B cell (primary cell): ENCODE measurements around the gene CCDC43. TPM values are rescaled to one million over a fixed set of nuclear protein-coding genes. Genes with fewer than 3 reads are reported as not detected.
A peak's percentile ranks its signal among the peaks of the same experiment; 100 is the strongest.

Experiments
- ATAC-seq: fragments of 200-7000 bp; cut with Tn5 transposase; one replicate; pipeline ENCODE4 v1.10.0; 2021; ENCODE audit warnings: low read depth, mild to moderate bottlenecking, moderate number of reproducible peaks, moderate library complexity
- CTCF ChIA-PET: fragments of 350-600 bp; sonication (Branson Sonifier 250); formaldehyde crosslinking; loops from one replicate; lab custom pipeline; 2021; ENCODE audit warnings: antibody characterized with exemption, inconsistent platforms; lab: Charles Lee
- POLR2A ChIA-PET: fragments of 350-600 bp; sonication (Branson Sonifier 250); formaldehyde crosslinking; loops from one replicate; lab custom pipeline; 2021; ENCODE audit warnings: antibody characterized with exemption; lab: Charles Lee
- DNase-seq: peaks from one replicate; pipeline ENCODE4 v3.0.0; 2013
- H2AFZ ChIP-seq: 2 replicates; pipeline ENCODE4 v1.6.1; 2012; ENCODE audit warnings: mild to moderate bottlenecking, low read depth, low read length; ENCODE audit not compliant: insufficient read depth, poor library complexity, severe bottlenecking
- H3K27ac ChIP-seq, 2 donors: 1 replicate in 1 of 2; 2 replicates in 1 of 2; pipeline ENCODE4 v1.5.1; 2012 to 2013; ENCODE audit warnings: low read length in 2 of 2, mild to moderate bottlenecking in 2 of 2, moderate library complexity in 1 of 2
- H3K27me3 ChIP-seq, 4 experiments: fragments of 200-600 bp in 1 of 4; sonication (generic) in 1 of 4; replicated peaks in 1 of 4; 1 replicate in 2 of 4; 2 replicates in 2 of 4; pipeline versions ENCODE4 v1.6.1 to v1.7.0; 2013 to 2016; ENCODE audit warnings: low read length in 3 of 4, mild to moderate bottlenecking in 2 of 4, mixed read lengths in 1 of 4, moderate library complexity in 1 of 4; ENCODE audit not compliant: insufficient read depth in 4 of 4, control insufficient read depth in 3 of 4; ENCODE audit errors: control extremely low read depth in 1 of 4
- H3K36me3 ChIP-seq, 2 experiments: replicated peaks in 1 of 2; 1 replicate in 1 of 2; 2 replicates in 1 of 2; pipeline versions ENCODE4 v1.6.1 to v1.7.1; 2013; ENCODE audit warnings: low read length in 1 of 2; ENCODE audit not compliant: insufficient read depth in 2 of 2, control insufficient read depth in 1 of 2; ENCODE audit errors: control extremely low read depth in 1 of 2, extremely low read depth in 1 of 2
- H3K4me1 ChIP-seq, 2 donors: fragments of 200-600 bp in 1 of 2; sonication (generic) in 1 of 2; 1 replicate in 1 of 2; 2 replicates in 1 of 2; pipeline versions ENCODE4 v1.5.1 to v1.6.1; 2013 to 2017; ENCODE audit warnings: low read length in 2 of 2; ENCODE audit not compliant: control insufficient read depth in 2 of 2, insufficient read depth in 2 of 2
- H3K4me2 ChIP-seq: replicated peaks from 2 replicates; pipeline ENCODE3; 2012; ENCODE audit warnings: mild to moderate bottlenecking, low read depth, low read length; ENCODE audit not compliant: poor library complexity, severe bottlenecking
- H3K4me3 ChIP-seq, 5 experiments: fragments of 200-600 bp in 1 of 5; sonication (generic) in 1 of 5; 1 replicate in 3 of 5; 2 replicates in 2 of 5; pipeline versions ENCODE4 v1.5.1 to v1.7.0; 2011 to 2016; ENCODE audit warnings: low read length in 4 of 5, mild to moderate bottlenecking in 4 of 5, low read depth in 2 of 5, control low read depth in 1 of 5, moderate library complexity in 1 of 5; ENCODE audit not compliant: insufficient read depth in 1 of 5; ENCODE audit errors: control extremely low read depth in 1 of 5, extremely low read depth in 1 of 5
- H3K79me2 ChIP-seq: fragments of 200-600 bp; sonication (generic); one replicate; pipeline ENCODE4 v1.6.0; 2016; ENCODE audit warnings: low read length; ENCODE audit not compliant: control insufficient read depth, insufficient read depth
- H3K9ac ChIP-seq: fragments of 200-600 bp; sonication (generic); 2 replicates; pipeline ENCODE4 v1.6.1; 2017; ENCODE audit warnings: mild to moderate bottlenecking, low read length, moderate library complexity
- H3K9me3 ChIP-seq, 3 donors: one replicate each; pipeline versions ENCODE4 v1.6.1 to v1.7.1; 2013; ENCODE audit warnings: low read length in 2 of 3; ENCODE audit not compliant: control insufficient read depth in 2 of 3, insufficient read depth in 1 of 3; ENCODE audit errors: control extremely low read depth in 1 of 3
- H4K20me1 ChIP-seq: 2 replicates; pipeline ENCODE4 v1.6.0; 2012; ENCODE audit warnings: mild to moderate bottlenecking, low read length; ENCODE audit not compliant: insufficient read depth, control insufficient read depth, poor library complexity, severe bottlenecking
- H3K27ac Mint-ChIP-seq: one replicate; pipeline ENCODE4 v1.8.0; 2021; ENCODE audit warnings: mixed read lengths
- H3K27me3 Mint-ChIP-seq: one replicate; pipeline ENCODE4 v1.8.0; 2021; ENCODE audit warnings: mixed read lengths
- H3K4me1 Mint-ChIP-seq: one replicate; pipeline ENCODE4 v1.8.0; 2021; ENCODE audit warnings: mixed read lengths
- H3K4me3 Mint-ChIP-seq: one replicate; pipeline ENCODE4 v1.8.0; 2021; ENCODE audit warnings: mixed read lengths
- H3K9me3 Mint-ChIP-seq: one replicate; pipeline ENCODE4 v1.8.0; 2022; ENCODE audit warnings: mixed read lengths; ENCODE audit not compliant: insufficient read depth
- CTCF ChIP-seq: fragments of 200-600 bp; IDR thresholded peaks from one replicate; pipeline ENCODE4 v1.8.0; 2022; ENCODE audit warnings: antibody characterized with exemption, mild to moderate bottlenecking
- EZH2 ChIP-seq: IDR thresholded peaks from 2 replicates; pipeline ENCODE4 v1.6.1; 2012; ENCODE audit warnings: borderline replicate concordance, low read depth, mild to moderate bottlenecking, moderate library complexity, low read length; ENCODE audit not compliant: insufficient read depth, poor library complexity, severe bottlenecking
- WGBS: methylation state at CpG from one replicate; pipeline ENCODE4 v1.1.5; 2013; ENCODE audit warnings: missing lambda C conversion rate; ENCODE audit not compliant: insufficient coverage; 5-methylcytosine and 5-hydroxymethylcytosine counted together
- intact Hi-C: fragments of 100-400 bp; cut with micrococcal nuclease; formaldehyde crosslinking; loops from one replicate; pipeline ENCODE4 v1.10.0; 2022
- polyA plus RNA-seq: library from polyadenylated mRNA; depleted of rRNA; stranded (reverse); fragments of >200 nt; gene quantifications from 2 replicates; pipeline ENCODE4 v1.2.3, GENCODE V29; 2012
- total RNA-seq, 2 donors: library from RNA; stranded (reverse); fragments of 120-200 nt in 1 of 2; gene quantifications; 1 replicate in 1 of 2; 2 replicates in 1 of 2; pipeline versions ENCODE4 v1.2.3 to v1.2.4, GENCODE V29; 2013 to 2022

Gene CCDC43
- total and polyA plus RNA-seq, 2 donors (not counting 1 experiment from before 2014, with no cell fraction given), result 3.3 to 22.7 TPM

- H3K9me3 ChIP-seq, result peaks cover 0 to 8% (median 0%) of the 10 kb centered on the region in 3 donors
- TF ChIP-seq EZH2 (no peak), CTCF (no peak)
- H3K27ac ChIP-seq, result no peak overlapping the region
These were observed 60.3 kb downstream of the CCDC43 start for GRCh38 chr17:44629314-44629713.

More at GRCh38 chr17:44629314-44629713, 60.3 kb downstream of the CCDC43 start:
- Histone ChIP-seq H3K4me1 (peaks cover 8 to 16% of the 10 kb centered on the region in 2 donors), H2AFZ (no peak overlapping the region), H3K27me3 (no peaks in the 10 kb centered on the region), H3K4me3 (no peak overlapping the region), H3K4me2 (no peak overlapping the region), H3K9ac (no peak overlapping the region), H3K79me2 (no peaks in the 10 kb centered on the region), H3K36me3 (no peaks in the 10 kb centered on the region), H4K20me1 (no peaks in the 10 kb centered on the region)
- Mint-ChIP-seq H3K27me3 (no peaks in the 10 kb centered on the region), H3K4me3 (no peak overlapping the region), H3K4me1 (peaks cover 18% of the 10 kb centered on the region), H3K9me3 (no peaks in the 10 kb centered on the region), H3K27ac (peak overlapping the region; percentile 91)
- CTCF ChIA-PET, result interaction anchor here (0.6 kb wide), 2 partner anchors 24 to 710 kb away, joined by 3 to 4 read pairs; no protein-coding TSS in a partner anchor
- ATAC-seq (no peak), DNase-seq (no peak)
- POLR2A ChIA-PET, result no interaction called here
- WGBS, result 92% methylated on average over 10 of the region's 13 CpGs
- intact Hi-C loops, result no loop called here
